Lower leg skin (tissue), 4 donors: Measurements from ENCODE around the gene SRSF4. TPM values are rescaled to one million over a fixed set of nuclear protein-coding genes. Genes with fewer than 3 reads are reported as not detected.
"Not testable (repeated sequence)": the region's sequence is repeated elsewhere in the genome, so short reads cannot be mapped to it uniquely, and the experiment has no call there.

ENCODE experiments used
- DNase-seq, 2 donors: peaks; one replicate each; pipeline ENCODE4 v3.0.0-alpha.2; 2019; ENCODE audit warnings: low spot score in 2 of 2
- H3K4me3 ChIP-seq: fragments of 200-600 bp; sonication (generic); 2 replicates; pipeline ENCODE4 v1.5.1; 2017; ENCODE audit warnings: mild to moderate bottlenecking, low read depth; ENCODE audit not compliant: poor library complexity, severe bottlenecking
- CTCF ChIP-seq, 3 donors: fragments of 450-650 bp; IDR thresholded peaks; one replicate each; pipeline ENCODE4 v1.5.1; 2016; ENCODE audit warnings: antibody characterized with exemption in 3 of 3, mild to moderate bottlenecking in 3 of 3, moderate library complexity in 2 of 3
- POLR2A ChIP-seq, 2 donors: fragments of 450-650 bp; IDR thresholded peaks; one replicate each; pipeline ENCODE4 v1.6.1; 2016 to 2017; ENCODE audit warnings: antibody characterized with exemption in 2 of 2, mild to moderate bottlenecking in 1 of 2, moderate library complexity in 1 of 2
- WGBS, 2 donors: methylation state at CpG; one replicate each; pipeline ENCODE4 v1.1.5; 2018; 5-methylcytosine and 5-hydroxymethylcytosine counted together
- intact Hi-C: fragments of 100-400 bp; cut with DNase I; formaldehyde crosslinking; loops from one replicate; pipeline ENCODE4 v1.15.0; 2023; ENCODE audit warnings: low total_unique reads
- total RNA-seq, 4 donors: library from RNA; depleted of rRNA; stranded (reverse); fragments of >200 nt; gene quantifications; one replicate each; pipeline ENCODE4 v1.1.0, GENCODE V29; 2016

Gene SRSF4
- total RNA-seq, 4 donors from 2014 or later, result 47.3 to 89.4 (median 58.5) TPM

DNA sequence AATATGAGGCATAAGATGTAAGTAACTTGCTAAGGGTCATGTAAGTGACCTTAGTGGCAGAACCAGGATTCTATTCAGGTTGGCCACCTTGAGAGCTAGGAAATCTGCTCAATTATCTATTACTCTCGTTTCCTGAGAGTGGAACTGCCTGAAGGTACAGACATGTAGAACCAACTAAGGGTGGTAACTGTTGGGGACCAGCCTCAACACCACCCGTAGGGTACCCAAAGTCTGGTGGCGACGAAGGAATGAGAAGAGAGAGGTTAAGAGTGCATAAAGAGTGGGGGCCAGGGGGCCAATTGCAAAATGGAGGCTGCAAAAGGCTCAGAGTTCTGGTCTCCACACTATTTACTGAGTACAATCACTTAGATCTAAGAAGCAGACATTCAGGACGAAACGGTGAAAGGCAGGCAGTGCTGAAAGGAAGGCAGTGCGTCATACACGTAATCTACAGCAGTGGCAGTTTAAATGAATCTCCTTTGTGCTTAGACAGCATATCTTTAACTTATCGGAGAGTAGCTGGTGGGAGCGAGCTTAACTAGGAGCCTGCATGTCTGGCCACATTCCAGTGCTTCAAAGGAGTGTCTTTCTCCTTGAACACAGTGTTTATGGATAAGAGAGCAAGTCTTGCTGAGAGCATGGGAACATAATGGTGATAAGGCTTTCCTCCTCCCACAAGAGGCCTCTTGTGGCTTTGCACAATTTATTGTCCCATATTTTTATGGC is 25.0 kb downstream of the SRSF4 start:
- intact Hi-C loops, result no loop called here
- TF ChIP-seq CTCF (IDR thresholded peaks at IDR 0.05) (no peak), POLR2A (IDR thresholded peaks at IDR 0.05) (no peak)
- DNase-seq, result no peak
- WGBS, 2 donors, result 64 to 68% methylated on average over 10 of the region's 10 CpGs
- H3K4me3 ChIP-seq, result no peak overlapping the region

GRCh38 chr1:29152046-29152805 is 29.5 kb downstream of the SRSF4 start:
- intact Hi-C loops, result no loop called here
- TF ChIP-seq CTCF (IDR thresholded peaks at IDR 0.05) (no peak), POLR2A (IDR thresholded peaks at IDR 0.05) (no peak)
- no peak overlapping the region for H3K4me3 ChIP-seq
- DNase-seq, result peak in 1 of 2 donors; percentile 39
- WGBS, 2 donors, result 78 to 87% methylated on average over 8 of the region's 8 CpGs

GRCh38 chr1:29150346-29150745 is 31.4 kb downstream of the SRSF4 start:
- DNase-seq, result peak in 1 of 2 donors; percentile 57
- WGBS, 2 donors, result 95 to 97% methylated on average over 9 of the region's 9 CpGs
- H3K4me3 ChIP-seq, intact Hi-C loops: not testable (repeated sequence)

DNA sequence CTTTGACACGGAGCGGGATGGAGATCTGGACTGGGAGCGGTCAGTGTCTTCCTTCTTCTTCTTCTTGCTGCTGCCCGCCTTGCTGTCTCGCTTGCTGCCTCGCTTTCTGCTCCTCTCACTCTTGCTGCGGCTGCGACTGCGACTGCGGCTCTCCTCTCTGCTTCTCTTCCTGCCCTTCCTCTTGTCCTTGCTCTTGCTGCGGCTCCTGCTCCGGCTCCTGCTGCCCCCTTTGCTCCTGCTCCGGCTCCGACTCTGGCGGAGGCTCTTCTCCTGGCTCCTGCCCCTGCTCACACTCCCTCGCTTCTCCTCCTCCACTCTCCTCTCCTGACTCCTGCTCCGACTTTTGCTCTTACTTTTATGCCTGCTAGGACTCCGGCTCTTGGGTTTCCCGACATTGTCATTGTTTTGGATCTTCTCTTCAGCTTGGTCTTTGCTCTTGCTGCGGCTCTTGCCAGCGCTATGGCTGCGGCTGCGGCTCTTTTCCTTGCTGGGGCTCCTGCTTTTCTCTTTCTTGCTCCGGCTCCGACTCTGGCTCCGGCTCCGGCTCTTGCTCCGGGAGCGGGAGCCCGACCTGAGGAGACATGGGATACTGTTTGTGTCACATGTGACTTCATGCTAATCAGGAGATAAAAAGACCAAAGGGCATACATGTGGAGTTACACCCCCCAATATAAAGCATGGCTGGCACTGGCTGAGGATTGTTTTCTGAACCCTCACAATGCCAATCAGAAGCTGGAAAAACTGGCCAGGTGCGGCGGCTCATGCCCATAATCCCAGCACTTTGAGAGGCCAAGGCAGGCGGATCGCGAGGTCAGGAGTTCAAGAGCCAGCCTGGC is 32.8 kb downstream of the SRSF4 start:
- intact Hi-C loops, result no loop called here

DNA sequence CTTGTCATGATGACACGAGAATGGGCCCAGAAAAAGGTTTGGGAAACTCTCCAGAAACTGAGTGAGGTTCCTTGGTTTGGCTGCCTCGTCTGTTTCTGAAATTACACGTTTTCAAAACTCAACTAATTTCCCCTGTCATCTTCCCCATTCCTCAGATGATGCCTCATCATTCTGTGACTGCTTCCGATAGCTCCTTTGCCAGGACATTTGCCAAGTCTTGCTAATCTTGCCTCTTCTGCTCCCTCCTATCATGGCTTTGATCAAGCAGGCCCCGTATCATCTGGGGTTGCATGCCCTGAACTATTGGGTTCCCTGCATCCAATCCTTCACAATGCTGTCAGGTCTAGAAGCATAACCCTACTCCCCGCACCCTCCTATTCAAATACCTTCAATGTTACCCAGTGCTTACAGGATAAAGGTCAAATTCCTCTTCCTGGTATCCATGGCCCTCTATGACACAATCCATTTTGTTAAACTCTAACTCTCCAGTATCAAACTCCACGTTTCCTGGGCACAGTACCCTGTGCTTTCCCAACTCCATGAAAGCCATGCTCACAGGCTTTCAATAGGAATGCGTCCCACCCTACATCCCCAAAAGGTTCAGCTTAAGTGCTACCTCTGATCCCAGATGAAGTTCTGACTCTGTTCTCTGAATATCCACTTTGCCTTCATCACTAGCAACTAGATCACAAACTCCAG is 35.8 kb downstream of the SRSF4 start:
- 55 to 56% methylated on average over 8 of the region's 8 CpGs for WGBS, 2 donors
- intact Hi-C loops, result no loop called here
- peak in 1 of 2 donors; percentile 20 for DNase-seq
- H3K4me3 ChIP-seq, result no peak overlapping the region
- no peak for TF ChIP-seq CTCF (IDR thresholded peaks at IDR 0.05)
- no peak for TF ChIP-seq POLR2A (IDR thresholded peaks at IDR 0.05)

More for the DNA sequence above, 32.8 kb downstream of the SRSF4 start:
- peak in 1 of 2 donors; percentile 72 for DNase-seq
- H3K4me3 ChIP-seq, result no peak overlapping the region
- 94 to 97% methylated on average over 35 of the region's 35 CpGs for WGBS, 2 donors
- no peak for TF ChIP-seq CTCF (IDR thresholded peaks at IDR 0.05)
- TF ChIP-seq POLR2A (IDR thresholded peaks at IDR 0.05), result no peak
